ENCODE data around the gene TIMP3.

TIMP3 gene

GRCh38 chr22:32830473-32830872, 29.0 kb downstream of the TIMP3 start:
- DNase-seq (ENCODE audit: low read depth): no peak

- DNase-seq (ENCODE audit: low read depth): no peak
These were observed 29.5 kb downstream of the TIMP3 start for GRCh38 chr22:32830957-32831356.

GRCh38 chr22:32831584-32831983, 30.1 kb downstream of the TIMP3 start:
- no peak for DNase-seq (ENCODE audit: low read depth)

- DNase-seq (ENCODE audit: low read depth): no peak
These were observed 30.7 kb downstream of the TIMP3 start for GRCh38 chr22:32832174-32832573.

- no peak for DNase-seq (ENCODE audit: low read depth)
These were observed 35.0 kb downstream of the TIMP3 start for GRCh38 chr22:32836280-32837123.

- no peak for DNase-seq (ENCODE audit: low read depth)
These were observed 35.6 kb downstream of the TIMP3 start for GRCh38 chr22:32837142-32837541.

GRCh38 chr22:32837803-32838202, 36.3 kb downstream of the TIMP3 start:
- no peak for DNase-seq (ENCODE audit: low read depth)

GRCh38 chr22:32839831-32840584, 38.5 kb downstream of the TIMP3 start:
- no peak for DNase-seq (ENCODE audit: low read depth)

- no peak for DNase-seq (ENCODE audit: low read depth)
These were observed 39.7 kb downstream of the TIMP3 start for GRCh38 chr22:32841175-32841574.

- DNase-seq (ENCODE audit: low read depth): no peak
These were observed 41.0 kb downstream of the TIMP3 start for GRCh38 chr22:32842486-32842885.

GRCh38 chr22:32843300-32843699, 41.8 kb downstream of the TIMP3 start:
- no peak for DNase-seq (ENCODE audit: low read depth)

- DNase-seq (ENCODE audit: low read depth): no peak
These were observed 42.7 kb downstream of the TIMP3 start for GRCh38 chr22:32844251-32844650.

- no peak for DNase-seq (ENCODE audit: low read depth)
These were observed 45.4 kb downstream of the TIMP3 start for GRCh38 chr22:32846780-32847491.

GRCh38 chr22:32848226-32848625, 46.7 kb downstream of the TIMP3 start:
- no peak for DNase-seq (ENCODE audit: low read depth)

GRCh38 chr22:32849501-32849900, 48.0 kb downstream of the TIMP3 start:
- no peak for DNase-seq (ENCODE audit: low read depth)

GRCh38 chr22:32850157-32850556, 48.7 kb downstream of the TIMP3 start:
- DNase-seq (ENCODE audit: low read depth): no peak

GRCh38 chr22:32850591-32851517, 49.3 kb downstream of the TIMP3 start:
- DNase-seq (ENCODE audit: low read depth): no peak

- no peak for DNase-seq (ENCODE audit: low read depth)
These were observed 51.1 kb downstream of the TIMP3 start for GRCh38 chr22:32852395-32853251.

- no peak for DNase-seq (ENCODE audit: low read depth)
These were observed 52.2 kb downstream of the TIMP3 start for GRCh38 chr22:32853662-32854061.

- no peak for DNase-seq (ENCODE audit: low read depth)
These were observed 52.9 kb downstream of the TIMP3 start for GRCh38 chr22:32854351-32854804.

All from stimulated activated CD8-positive, alpha-beta memory T cell treated with anti-CD3 and anti-CD28 coated beads, Interleukin-12 subunit alpha, Interleukin-12 subunit beta, amount 100 ng/mL, for 1 hour (primary cell).